Right atrium auricular region (tissue), 2 donors: ENCODE data around the gene KCNS3. TPM values are rescaled to one million over a fixed set of nuclear protein-coding genes. Genes with fewer than 3 reads are reported as not detected.

Source experiments
- DNase-seq: peaks from one replicate; pipeline ENCODE4 v3.0.0-alpha.2; 2019; ENCODE audit warnings: low spot score
- H3K27ac ChIP-seq, 2 donors: fragments of 200-600 bp; sonication (generic); 1 replicate in 1 of 2; 2 replicates in 1 of 2; pipeline ENCODE4 v1.5.1; 2016 to 2019
- H3K27me3 ChIP-seq, 2 donors: fragments of 200-600 bp; sonication (generic); one replicate each; pipeline versions ENCODE4 v1.5.1 to v1.6.0; 2017 to 2019
- H3K36me3 ChIP-seq: fragments of 200-600 bp; sonication (generic); one replicate; pipeline ENCODE4 v1.5.1; 2016
- H3K4me1 ChIP-seq, 2 donors: fragments of 200-600 bp; sonication (generic); one replicate each; pipeline versions ENCODE4 v1.5.1 to v1.6.0; 2017 to 2019
- H3K4me3 ChIP-seq, 2 donors: fragments of 200-600 bp; sonication (generic); 1 replicate in 1 of 2; 2 replicates in 1 of 2; pipeline ENCODE4 v1.5.1; 2017 to 2019; ENCODE audit warnings: mild to moderate bottlenecking in 1 of 2, moderate library complexity in 1 of 2
- H3K9me3 ChIP-seq, 2 donors: fragments of 200-600 bp; sonication (generic); one replicate each; pipeline ENCODE4 v1.5.1; 2019
- CTCF ChIP-seq, 2 donors: fragments of 200-600 bp; sonication (generic); IDR thresholded peaks; one replicate each; pipeline ENCODE4 v1.5.1; 2019; ENCODE audit warnings: antibody characterized with exemption in 2 of 2
- total RNA-seq, 2 donors: library from RNA; depleted of rRNA; stranded (reverse); fragments of >200 nt; gene quantifications; one replicate each; pipeline ENCODE4 v1.1.0, GENCODE V29; 2016

Gene KCNS3
- total RNA-seq, 2 donors from 2014 or later: 3.7 to 13.7 TPM

GRCh38 chr2:17899871-17900270 lies 21.4 kb downstream of the KCNS3 start:
- Histone ChIP-seq H3K27ac (no peak overlapping the region), H3K36me3 (no peaks in the 10 kb centered on the region), H3K4me3 (no peak overlapping the region), H3K27me3 (no peaks in the 10 kb centered on the region), H3K4me1 (no peaks in the 10 kb centered on the region), H3K9me3 (no peaks in the 10 kb centered on the region)
- no peak for DNase-seq
- TF ChIP-seq CTCF (IDR thresholded peaks at IDR 0.05): no peak

DNA sequence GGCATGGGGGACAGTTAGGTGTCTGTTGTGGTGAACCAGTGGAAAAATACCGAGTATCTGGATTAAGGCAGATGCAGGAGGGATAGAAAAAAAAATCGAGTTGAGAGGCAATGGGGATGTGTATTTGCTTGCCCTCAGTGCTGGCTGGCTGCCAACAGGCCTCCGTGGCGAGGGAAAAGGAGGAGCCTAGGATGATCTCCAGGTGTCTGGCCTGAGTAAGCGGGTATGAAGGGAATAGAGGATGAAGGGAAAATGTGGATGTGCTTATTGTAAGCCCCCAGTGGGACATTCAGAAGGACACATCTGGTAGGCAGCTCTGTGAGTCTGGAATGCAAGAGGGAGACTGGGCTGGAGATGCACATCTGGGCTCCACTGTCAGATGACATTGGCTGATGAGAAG lies 22.8 kb downstream of the KCNS3 start:
- Histone ChIP-seq H3K36me3 (no peaks in the 10 kb centered on the region), H3K27me3 (no peaks in the 10 kb centered on the region), H3K4me3 (no peak overlapping the region), H3K27ac (no peak overlapping the region), H3K9me3 (no peaks in the 10 kb centered on the region), H3K4me1 (no peaks in the 10 kb centered on the region)
- TF ChIP-seq CTCF (IDR thresholded peaks at IDR 0.05): no peak
- no peak for DNase-seq

DNA sequence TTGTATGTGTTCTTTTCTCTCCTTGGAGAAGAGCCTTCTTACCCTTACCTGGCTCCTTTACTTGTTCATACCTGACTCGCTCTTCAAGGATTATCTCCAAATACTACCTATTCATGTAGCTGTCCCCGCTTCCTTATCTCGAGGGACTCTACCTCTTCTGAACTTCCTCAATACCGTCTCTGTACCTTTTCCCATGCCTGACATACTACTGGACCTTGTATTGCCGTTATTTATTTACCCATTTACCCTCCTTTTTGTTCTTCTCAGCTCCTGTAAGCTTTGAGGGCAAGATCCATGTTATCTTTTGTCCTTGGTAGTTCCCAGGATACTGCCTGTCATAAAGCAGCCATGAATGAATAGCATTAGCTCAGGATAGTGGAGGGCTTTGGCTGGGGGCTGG lies 32.5 kb downstream of the KCNS3 start:
- Histone ChIP-seq H3K36me3 (no peaks in the 10 kb centered on the region), H3K4me1 (no peaks in the 10 kb centered on the region), H3K9me3 (no peaks in the 10 kb centered on the region), H3K27me3 (no peaks in the 10 kb centered on the region), H3K27ac (no peak overlapping the region), H3K4me3 (no peak overlapping the region)
- no peak for TF ChIP-seq CTCF (IDR thresholded peaks at IDR 0.05)
- DNase-seq: no peak

DNA sequence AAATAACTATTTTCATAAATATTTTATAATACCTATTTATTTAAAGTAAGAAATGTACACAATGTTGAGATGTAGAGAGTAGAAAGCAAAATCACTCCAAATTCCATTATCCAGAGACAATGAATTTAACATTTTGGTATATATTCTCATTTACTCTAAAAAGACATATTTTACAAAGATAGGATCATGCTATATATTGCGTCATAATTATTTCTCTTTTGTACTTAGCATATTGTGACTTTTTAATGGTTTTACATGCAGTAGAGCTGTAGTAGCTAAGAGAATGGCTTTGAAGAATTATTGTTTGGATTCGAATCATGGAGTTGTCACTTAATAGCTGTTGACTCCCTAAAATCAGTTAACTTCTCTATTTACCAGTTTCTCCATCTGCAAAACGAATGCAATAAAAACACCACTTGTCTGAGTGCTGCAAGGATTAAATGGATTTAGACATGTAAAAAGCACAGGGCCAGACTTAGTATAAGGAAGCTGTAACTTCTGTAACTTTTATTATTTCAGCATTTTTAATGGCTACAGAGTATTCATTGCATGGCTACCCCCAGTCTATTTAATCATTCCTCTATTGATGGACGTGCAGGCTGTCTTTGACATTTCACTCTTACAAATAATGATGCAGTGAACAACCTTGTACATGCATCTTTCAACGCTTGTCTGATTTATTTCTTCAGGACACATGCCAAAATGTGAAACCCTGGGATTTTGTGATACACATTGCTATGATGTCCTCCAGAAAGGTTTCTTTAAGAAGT lies 33.2 kb downstream of the KCNS3 start:
- H3K9me3 ChIP-seq: no peaks in the 10 kb centered on the region
- no peaks in the 10 kb centered on the region for H3K27me3 ChIP-seq
- no peak for TF ChIP-seq CTCF (IDR thresholded peaks at IDR 0.05)
- H3K36me3 ChIP-seq: no peaks in the 10 kb centered on the region
- H3K4me1 ChIP-seq: no peaks in the 10 kb centered on the region
- DNase-seq: no peak
- no peak overlapping the region for H3K4me3 ChIP-seq
- no peak overlapping the region for H3K27ac ChIP-seq

DNA sequence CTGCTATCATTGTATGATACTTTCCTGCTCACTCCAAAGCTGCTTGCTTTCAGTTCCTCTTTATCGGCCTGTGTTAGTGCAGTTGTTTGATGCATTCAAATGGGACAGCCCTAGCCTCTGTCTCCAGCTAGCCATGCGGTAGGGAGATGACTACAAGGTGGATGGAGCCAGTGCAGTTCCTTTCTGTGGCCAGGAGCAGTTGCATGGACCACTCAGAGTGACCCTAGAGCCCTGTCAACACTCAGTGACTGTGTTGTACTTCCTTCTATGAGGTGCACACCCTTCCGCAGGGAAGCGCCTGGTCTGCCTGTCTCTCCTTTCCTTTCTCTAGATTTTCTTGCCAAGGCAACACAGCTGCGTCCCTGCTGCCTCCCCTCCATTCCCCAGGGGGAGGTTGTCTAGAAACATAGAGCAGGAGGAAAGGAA lies 33.8 kb downstream of the KCNS3 start:
- H3K4me1 ChIP-seq: no peaks in the 10 kb centered on the region
- TF ChIP-seq CTCF (IDR thresholded peaks at IDR 0.05): no peak
- DNase-seq: no peak
- H3K4me3 ChIP-seq: no peak overlapping the region
- no peaks in the 10 kb centered on the region for H3K9me3 ChIP-seq
- H3K27ac ChIP-seq: no peak overlapping the region
- H3K36me3 ChIP-seq: no peaks in the 10 kb centered on the region
- no peaks in the 10 kb centered on the region for H3K27me3 ChIP-seq

- no peaks in the 10 kb centered on the region for H3K36me3 ChIP-seq
- no peaks in the 10 kb centered on the region for H3K9me3 ChIP-seq
- TF ChIP-seq CTCF (IDR thresholded peaks at IDR 0.05): no peak
- no peak for DNase-seq
- no peaks in the 10 kb centered on the region for H3K27me3 ChIP-seq
- H3K27ac ChIP-seq: no peak overlapping the region
- H3K4me1 ChIP-seq: no peaks in the 10 kb centered on the region
- H3K4me3 ChIP-seq: no peak overlapping the region
These were observed 36.6 kb downstream of the KCNS3 start for GRCh38 chr2:17915099-17915498.
